Thyroid gland (tissue), 4 donors: Measurements from ENCODE around the gene NCKAP1. TPM values are rescaled to one million over a fixed set of nuclear protein-coding genes. Genes with fewer than 3 reads are reported as not detected.

ENCODE experiments used
- DNase-seq, 2 donors: peaks; one replicate each; pipeline ENCODE4 v3.0.0-alpha.2; 2019
- H3K27ac ChIP-seq, 3 donors: fragments of 200-600 bp; sonication (generic); 1 replicate in 2 of 3; 2 replicates in 1 of 3; pipeline ENCODE4 v1.5.1; 2016 to 2019; ENCODE audit warnings: mild to moderate bottlenecking in 1 of 3, moderate library complexity in 1 of 3
- H3K27me3 ChIP-seq: fragments of 200-600 bp; sonication (generic); one replicate; pipeline ENCODE4 v1.5.1; 2019
- H3K36me3 ChIP-seq, 2 donors: fragments of 200-600 bp; sonication (generic); one replicate each; pipeline ENCODE4 v1.5.1; 2016 to 2019
- H3K4me1 ChIP-seq, 2 donors: fragments of 200-600 bp; sonication (generic); one replicate each; pipeline ENCODE4 v1.5.1; 2017 to 2019
- H3K4me3 ChIP-seq, 3 donors: fragments of 200-600 bp; sonication (generic); replicated peaks in 1 of 3; 1 replicate in 2 of 3; 2 replicates in 1 of 3; pipeline ENCODE4 v1.5.1; 2016; ENCODE audit warnings: mild to moderate bottlenecking in 1 of 3
- H3K9me3 ChIP-seq: fragments of 200-600 bp; sonication (generic); one replicate; pipeline ENCODE4 v1.5.1; 2017
- CTCF ChIP-seq, 6 experiments: fragments of 200-600 bp in 3 of 6; fragments of 450-650 bp in 3 of 6; sonication (generic) in 3 of 6; IDR thresholded peaks; one replicate each; pipeline ENCODE4 v1.5.1; 2016 to 2019; ENCODE audit warnings: antibody characterized with exemption in 6 of 6, mild to moderate bottlenecking in 2 of 6, inconsistent platforms in 1 of 6, moderate library complexity in 1 of 6
- POLR2A ChIP-seq, 2 donors: fragments of 450-650 bp; IDR thresholded peaks; one replicate each; pipeline ENCODE4 v1.6.1; 2017; ENCODE audit warnings: antibody characterized with exemption in 2 of 2, mild to moderate bottlenecking in 2 of 2, moderate library complexity in 1 of 2
- WGBS, 2 donors: methylation state at CpG; one replicate each; pipeline ENCODE4 v1.1.5; 2017; 5-methylcytosine and 5-hydroxymethylcytosine counted together
- intact Hi-C: fragments of 100-400 bp; cut with DNase I; formaldehyde crosslinking; loops from one replicate; pipeline ENCODE4 v1.15.1; 2023
- total RNA-seq, 4 donors: library from RNA; depleted of rRNA; stranded (reverse); fragments of >200 nt; gene quantifications; one replicate each; pipeline ENCODE4 v1.2.3, GENCODE V29; 2016

Gene NCKAP1
- total RNA-seq, 4 donors from 2014 or later = 139 to 214 (median 172) TPM

GRCh38 chr2:183035298-183035953, 2.8 kb downstream of the NCKAP1 start:
- WGBS, 2 donors = 55 to 56% methylated on average over 2 of the region's 2 CpGs
- no peak for TF ChIP-seq POLR2A (IDR thresholded peaks at IDR 0.05)
- TF ChIP-seq CTCF (IDR thresholded peaks at IDR 0.05) = no peak
- no peaks in the 10 kb centered on the region for H3K27me3 ChIP-seq
- intact Hi-C loops = no loop called here
- H3K4me3 ChIP-seq = no peak overlapping the region
- DNase-seq = no peak
- peaks cover 34 to 47% of the 10 kb centered on the region in 2 donors for H3K4me1 ChIP-seq
- no peaks in the 10 kb centered on the region for H3K36me3 ChIP-seq
- H3K9me3 ChIP-seq = no peaks in the 10 kb centered on the region
- H3K27ac ChIP-seq = peak overlapping the region in 2 of 3 donors; percentile 99 to 100

GRCh38 chr2:183034806-183035205, 3.5 kb downstream of the NCKAP1 start:
- no peak overlapping the region for H3K27ac ChIP-seq
- intact Hi-C loops = no loop called here
- peaks cover 40 to 52% of the 10 kb centered on the region in 2 donors for H3K4me1 ChIP-seq
- H3K27me3 ChIP-seq = no peaks in the 10 kb centered on the region
- no peaks in the 10 kb centered on the region for H3K9me3 ChIP-seq
- DNase-seq = no peak
- H3K4me3 ChIP-seq = no peak overlapping the region
- no peaks in the 10 kb centered on the region for H3K36me3 ChIP-seq
- 96 to 98% methylated on average over 1 of the region's 1 CpG for WGBS, 2 donors
- TF ChIP-seq CTCF (IDR thresholded peaks at IDR 0.05) = no peak
- no peak for TF ChIP-seq POLR2A (IDR thresholded peaks at IDR 0.05)

- 84 to 89% methylated on average over 1 of the region's 1 CpG for WGBS, 2 donors
- Histone ChIP-seq H3K36me3 (no peaks in the 10 kb centered on the region), H3K4me1 (peaks cover 40 to 56% of the 10 kb centered on the region in 2 donors), H3K4me3 (no peak overlapping the region), H3K9me3 (no peaks in the 10 kb centered on the region), H3K27me3 (no peaks in the 10 kb centered on the region), H3K27ac (no peak overlapping the region)
- TF ChIP-seq POLR2A (IDR thresholded peaks at IDR 0.05) = no peak
- no peak for TF ChIP-seq CTCF (IDR thresholded peaks at IDR 0.05)
- DNase-seq = no peak
- intact Hi-C loops = no loop called here
Measured at GRCh38 chr2:183033951-183034350, 4.3 kb downstream of the NCKAP1 start.

GRCh38 chr2:183031911-183032794, 6.1 kb downstream of the NCKAP1 start:
- Histone ChIP-seq H3K4me1 (peaks cover 40 to 56% of the 10 kb centered on the region in 2 donors), H3K36me3 (no peaks in the 10 kb centered on the region), H3K9me3 (no peaks in the 10 kb centered on the region), H3K27ac (no peak overlapping the region), H3K27me3 (no peaks in the 10 kb centered on the region), H3K4me3 (no peak overlapping the region)
- intact Hi-C loops = no loop called here
- TF ChIP-seq POLR2A (IDR thresholded peaks at IDR 0.05) (no peak), CTCF (IDR thresholded peaks at IDR 0.05) (no peak)
- DNase-seq = no peak
- 93 to 94% methylated on average over 4 of the region's 4 CpGs for WGBS, 2 donors

GRCh38 chr2:183029219-183029618, 9.0 kb downstream of the NCKAP1 start:
- DNase-seq = no peak
- H3K36me3 ChIP-seq = no peaks in the 10 kb centered on the region
- TF ChIP-seq CTCF (IDR thresholded peaks at IDR 0.05) (no peak), POLR2A (IDR thresholded peaks at IDR 0.05) (no peak)
- H3K27ac ChIP-seq = no peak overlapping the region
- no peak overlapping the region for H3K4me3 ChIP-seq
- no peaks in the 10 kb centered on the region for H3K9me3 ChIP-seq
- peaks cover 27 to 44% of the 10 kb centered on the region in 2 donors for H3K4me1 ChIP-seq
- 91 to 93% methylated on average over 2 of the region's 2 CpGs for WGBS, 2 donors
- no peaks in the 10 kb centered on the region for H3K27me3 ChIP-seq
- intact Hi-C loops = no loop called here
